ENCODE data around the gene CCNB1. TPM values are rescaled to one million over a fixed set of nuclear protein-coding genes. Genes with fewer than 3 reads are reported as not detected.

The CCNB1 gene
- 12.1 and 16.3 TPM in 2 replicates for total RNA-seq

DNA sequence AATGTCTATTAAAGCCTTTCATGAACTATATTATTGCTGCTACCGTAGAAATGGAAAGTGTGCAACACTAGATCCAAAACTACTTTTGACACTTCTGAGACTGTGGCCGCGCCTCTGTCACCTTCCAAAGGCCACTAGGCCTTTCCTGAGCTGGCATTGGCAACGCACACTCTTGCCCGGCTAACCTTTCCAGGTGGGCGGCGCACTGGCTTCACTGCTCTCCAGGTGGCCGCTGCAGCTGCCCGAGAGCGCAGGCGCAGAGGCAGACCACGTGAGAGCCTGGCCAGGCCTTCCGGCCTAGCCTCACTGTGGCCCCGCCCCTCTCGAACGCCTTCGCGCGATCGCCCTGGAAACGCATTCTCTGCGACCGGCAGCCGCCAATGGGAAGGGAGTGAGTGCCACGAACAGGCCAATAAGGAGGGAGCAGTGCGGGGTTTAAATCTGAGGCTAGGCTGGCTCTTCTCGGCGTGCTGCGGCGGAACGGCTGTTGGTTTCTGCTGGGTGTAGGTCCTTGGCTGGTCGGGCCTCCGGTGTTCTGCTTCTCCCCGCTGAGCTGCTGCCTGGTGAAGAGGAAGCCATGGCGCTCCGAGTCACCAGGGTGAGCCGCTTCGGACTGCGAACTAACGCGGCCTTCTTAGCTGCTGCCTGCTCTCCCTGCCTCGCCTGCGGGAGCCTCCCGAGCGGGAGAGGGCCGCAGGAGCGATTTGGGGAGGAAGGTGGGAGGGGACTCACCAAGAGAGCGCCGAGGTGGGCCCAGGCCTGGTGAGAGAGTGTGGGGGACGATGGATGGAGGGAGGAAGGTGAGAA is at the start of gene CCNB1:
TSS of gene CCNB1 (plus strand) at position 465 of the 807 bp plus-strand sequence. CDS start at position 578, 113 bp downstream.

DNA sequence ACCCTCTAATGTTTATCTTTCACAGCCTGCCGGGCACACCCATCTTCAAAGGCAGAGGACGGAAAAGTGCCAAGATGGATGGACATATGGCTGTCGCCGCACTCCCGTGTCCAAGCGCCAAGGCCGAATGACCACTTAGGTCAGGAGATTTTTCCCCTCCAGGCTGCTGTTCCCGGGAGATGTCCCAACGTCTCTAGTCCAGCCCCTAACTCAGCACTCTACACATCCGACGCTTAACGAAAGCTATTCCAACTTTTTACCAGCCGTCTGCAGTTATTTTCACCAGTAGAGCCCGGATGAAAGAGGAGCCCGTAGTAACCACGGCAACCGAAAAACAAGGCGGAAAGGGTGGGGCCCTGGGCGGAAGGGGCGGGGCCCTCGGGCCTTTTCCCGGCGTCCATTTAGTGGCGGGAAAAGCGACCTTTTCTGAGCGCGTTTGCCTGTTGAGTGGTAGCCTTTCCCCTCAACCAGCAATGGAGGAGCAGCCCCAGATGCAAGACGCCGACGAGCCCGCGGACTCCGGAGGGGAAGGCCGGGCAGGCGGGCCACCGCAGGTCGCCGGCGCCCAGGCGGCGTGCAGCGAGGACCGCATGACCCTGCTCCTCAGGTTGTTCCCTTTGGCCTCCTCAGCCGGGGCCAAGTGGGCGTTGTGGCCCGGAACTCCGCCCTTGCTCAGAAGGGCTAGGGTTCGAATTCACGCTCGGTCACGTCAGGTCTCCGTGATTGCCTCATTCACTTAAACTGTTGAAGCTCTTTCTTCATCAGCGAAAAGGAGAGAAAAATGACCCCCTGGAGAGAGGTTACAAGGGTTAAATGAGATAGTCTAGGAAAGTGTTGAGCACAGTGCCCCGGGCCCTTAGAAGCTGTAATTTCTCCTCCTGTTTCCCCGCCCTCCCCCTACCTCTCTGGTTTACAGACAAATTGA is 22.5 kb downstream of the CCNB1 start, which contains the start of gene CENPH:
TSS of gene CENPH (plus strand) at position 422 of the 925 bp plus-strand sequence. CDS start at position 474, 52 bp downstream.

Other genes starting within 250 kb of the CCNB1 start
- gene SLC30A5, start 73.1 kb upstream of the CCNB1 start, total RNA-seq = 34.8 and 56.6 TPM in 2 replicates
- 2.6 and 3.4 TPM in 2 replicates for gene CENPH, start 22.4 kb downstream of the CCNB1 start, total RNA-seq
- gene CDK7, start 67.7 kb downstream of the CCNB1 start, total RNA-seq = 22.8 and 34.7 TPM in 2 replicates
- gene CCDC125, start 165.7 kb downstream of the CCNB1 start, total RNA-seq = 1.5 and 1.8 TPM in 2 replicates
- gene AK6, start 202.4 kb downstream of the CCNB1 start, total RNA-seq = 10.7 and 14.7 TPM in 2 replicates
- gene TAF9, start 202.4 kb downstream of the CCNB1 start, total RNA-seq = 62.9 and 66.4 TPM in 2 replicates
- gene RAD17, start 202.7 kb downstream of the CCNB1 start, total RNA-seq = 9.5 and 13.4 TPM in 2 replicates
- gene MARVELD2, start 248.0 kb downstream of the CCNB1 start, total RNA-seq = 0.09 and 0.82 TPM in 2 replicates

Measured in pericardium fibroblast (primary cell).